ENCODE results near the gene KIAA0513.

Gene KIAA0513

GRCh38 chr16:85139881-85140339 is 112.3 kb downstream of the KIAA0513 start:
- ATAC-seq, result no peak
- no peak overlapping the region for H3K4me3 Mint-ChIP-seq
- peaks cover 43% of the 10 kb centered on the region for H3K27me3 Mint-ChIP-seq
- H3K4me1 Mint-ChIP-seq, result peaks cover 30% of the 10 kb centered on the region
- no peak overlapping the region for H3K27ac Mint-ChIP-seq
- DNase-seq, result no peak
- H3K9me3 Mint-ChIP-seq, result no peaks in the 10 kb centered on the region

DNA sequence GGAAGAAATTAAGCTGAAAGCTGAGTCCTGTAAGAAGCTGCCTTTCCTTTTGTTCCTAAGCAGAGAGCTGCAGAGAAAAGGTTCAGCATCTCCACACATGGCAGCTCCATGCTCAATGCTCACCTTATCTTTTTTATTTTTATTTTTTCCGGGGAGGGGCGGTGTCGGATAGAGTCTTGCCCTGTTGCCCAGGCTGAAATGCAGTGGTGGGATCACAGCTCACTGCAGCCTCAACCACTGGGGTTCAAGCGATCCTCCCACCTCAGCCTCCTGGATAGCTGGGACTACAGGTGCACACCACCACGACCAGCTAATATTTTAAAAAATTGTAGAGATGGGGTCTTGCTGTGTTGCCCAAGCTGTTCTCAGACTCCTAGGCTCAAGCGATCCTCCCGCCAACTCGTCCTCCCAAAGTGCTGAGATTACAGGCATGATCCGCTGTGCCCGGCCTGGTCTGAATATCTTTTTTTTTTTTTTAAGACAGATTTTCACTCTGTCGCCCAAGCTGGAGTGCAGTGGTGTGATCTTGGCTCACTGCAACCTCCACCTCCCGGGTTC is 112.9 kb downstream of the KIAA0513 start:
- no peaks in the 10 kb centered on the region for H3K9me3 Mint-ChIP-seq
- peaks cover 43% of the 10 kb centered on the region for H3K27me3 Mint-ChIP-seq
- no peak for ATAC-seq
- no peak for DNase-seq
- H3K4me3 Mint-ChIP-seq, result no peak overlapping the region
- no peak overlapping the region for H3K27ac Mint-ChIP-seq
- H3K4me1 Mint-ChIP-seq, result peaks cover 30% of the 10 kb centered on the region

DNA sequence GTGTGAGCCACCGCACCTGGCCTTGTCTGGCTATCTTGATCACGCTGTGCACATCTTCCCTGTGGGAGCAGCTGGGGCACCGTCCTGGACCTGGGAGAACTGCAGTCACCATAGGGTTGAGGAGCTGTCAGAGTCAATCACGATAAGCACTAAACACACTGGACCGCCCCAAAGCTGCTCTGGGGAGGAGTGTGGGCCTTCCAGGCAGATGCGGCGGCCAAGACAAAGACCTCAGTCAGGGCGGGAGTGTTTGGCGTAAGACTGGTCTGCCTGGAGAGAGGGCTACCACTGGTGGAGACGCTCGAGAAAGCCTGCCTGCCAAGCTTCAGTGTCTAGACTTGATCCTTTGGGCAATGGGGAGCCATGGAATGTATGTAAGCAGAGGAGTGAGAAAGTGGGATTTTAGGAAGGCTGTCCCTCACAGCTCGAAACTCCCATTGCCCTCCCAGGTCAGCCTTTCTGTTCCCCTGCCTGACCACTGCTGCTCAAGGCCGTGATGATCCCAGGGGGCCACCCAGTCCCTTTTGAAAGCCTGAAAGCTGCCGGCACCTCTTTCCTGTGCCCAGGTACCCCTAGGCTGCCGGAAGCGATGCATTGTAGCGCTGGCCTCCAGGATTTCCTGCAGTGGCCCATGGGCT is 114.0 kb downstream of the KIAA0513 start:
- Mint-ChIP-seq H3K27me3 (peaks cover 32% of the 10 kb centered on the region), H3K27ac (no peak overlapping the region), H3K4me3 (no peak overlapping the region), H3K4me1 (peaks cover 20% of the 10 kb centered on the region), H3K9me3 (no peaks in the 10 kb centered on the region)
- DNase-seq (no peak), ATAC-seq (no peak)

GRCh38 chr16:85142129-85142513 is 114.5 kb downstream of the KIAA0513 start:
- H3K27ac Mint-ChIP-seq, result no peak overlapping the region
- ATAC-seq (no peak), DNase-seq (no peak)
- no peaks in the 10 kb centered on the region for H3K9me3 Mint-ChIP-seq
- H3K27me3 Mint-ChIP-seq, result peaks cover 27% of the 10 kb centered on the region
- H3K4me3 Mint-ChIP-seq, result no peak overlapping the region
- peaks cover 15% of the 10 kb centered on the region for H3K4me1 Mint-ChIP-seq

DNA sequence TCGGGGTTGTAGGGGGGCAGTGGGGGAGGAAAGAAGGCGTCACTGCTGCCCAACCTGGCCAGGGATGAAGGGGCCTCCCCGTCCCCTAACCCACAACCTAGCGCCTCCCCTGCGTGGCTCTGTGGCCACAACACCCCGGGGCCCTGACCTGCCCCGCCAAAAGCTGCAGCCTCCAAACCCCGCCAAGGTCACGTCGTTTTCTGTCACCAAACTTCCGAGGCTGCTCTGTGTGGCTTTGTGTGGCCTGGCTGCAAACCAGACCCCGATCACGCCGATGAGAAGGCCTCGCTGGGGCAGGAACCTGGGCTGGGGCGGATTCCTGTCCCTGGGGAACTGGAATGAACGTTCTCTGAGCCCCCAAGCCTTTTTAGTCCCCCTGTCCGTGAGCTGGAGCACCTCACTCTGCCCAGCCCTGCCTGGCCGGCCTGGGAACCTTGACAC is 115.2 kb downstream of the KIAA0513 start:
- H3K4me3 Mint-ChIP-seq, result no peak overlapping the region
- peaks cover 9% of the 10 kb centered on the region for H3K4me1 Mint-ChIP-seq
- ATAC-seq (no peak), DNase-seq (no peak)
- no peak overlapping the region for H3K27ac Mint-ChIP-seq
- peaks cover 20% of the 10 kb centered on the region for H3K27me3 Mint-ChIP-seq
- H3K9me3 Mint-ChIP-seq, result no peaks in the 10 kb centered on the region
